Spleen (tissue), 11 donors: Measurements from ENCODE around the gene CD40. TPM values are rescaled to one million over a fixed set of nuclear protein-coding genes. Genes with fewer than 3 reads are reported as not detected.

ENCODE experiments used
- DNase-seq: peaks from one replicate; pipeline ENCODE4 v3.0.0-alpha.2; 2020
- H3K27ac ChIP-seq, 8 donors: fragments of 200-600 bp; sonication (generic) in 7 of 8; 1 replicate in 4 of 8; 2 replicates in 4 of 8; pipeline versions ENCODE4 v1.5.0 to v1.8.0; 2016 to 2021; ENCODE audit warnings: inconsistent platforms in 4 of 8, mild to moderate bottlenecking in 4 of 8, moderate library complexity in 1 of 8
- H3K27me3 ChIP-seq, 7 donors: fragments of 200-600 bp; sonication (generic) in 6 of 7; replicated peaks in 1 of 7; 1 replicate in 4 of 7; 2 replicates in 3 of 7; pipeline versions ENCODE4 v1.5.0 to v1.8.0; 2016 to 2021; ENCODE audit warnings: inconsistent platforms in 3 of 7, mild to moderate bottlenecking in 1 of 7
- H3K36me3 ChIP-seq, 6 donors: fragments of 200-600 bp; sonication (generic) in 5 of 6; 1 replicate in 4 of 6; 2 replicates in 2 of 6; pipeline versions ENCODE4 v1.5.0 to v1.8.0; 2016 to 2021; ENCODE audit warnings: inconsistent platforms in 2 of 6
- H3K4me1 ChIP-seq, 6 donors: fragments of 200-600 bp; sonication (generic) in 5 of 6; 1 replicate in 3 of 6; 2 replicates in 3 of 6; pipeline versions ENCODE4 v1.5.0 to v1.8.0; 2016 to 2021; ENCODE audit warnings: inconsistent platforms in 3 of 6
- H3K4me3 ChIP-seq, 8 donors: fragments of 200-600 bp; sonication (generic) in 7 of 8; 1 replicate in 4 of 8; 2 replicates in 4 of 8; pipeline versions ENCODE4 v1.5.0 to v1.8.0; 2016 to 2021; ENCODE audit warnings: inconsistent platforms in 4 of 8, mild to moderate bottlenecking in 4 of 8, moderate library complexity in 2 of 8
- H3K9me3 ChIP-seq, 8 donors: fragments of 200-600 bp; sonication (generic) in 7 of 8; 1 replicate in 4 of 8; 2 replicates in 4 of 8; pipeline versions ENCODE4 v1.5.0 to v1.8.0; 2016 to 2021; ENCODE audit warnings: inconsistent platforms in 4 of 8
- CTCF ChIP-seq, 11 experiments: fragments of 200-600 bp in 7 of 11; fragments of 450-650 bp in 4 of 11; sonication (generic) in 4 of 11; IDR thresholded peaks in 8 of 11; conservative IDR thresholded peaks in 3 of 11; 1 replicate in 7 of 11; 2 replicates in 4 of 11; pipeline versions ENCODE4 v1.4.0 to v1.8.0; 2016 to 2021; ENCODE audit warnings: antibody characterized with exemption in 11 of 11, inconsistent platforms in 4 of 11, mild to moderate bottlenecking in 1 of 11
- POLR2A ChIP-seq, 3 donors: fragments of 450-650 bp; IDR thresholded peaks; one replicate each; pipeline ENCODE4 v1.5.1; 2017; ENCODE audit warnings: antibody characterized with exemption in 3 of 3, mild to moderate bottlenecking in 1 of 3
- POLR2AphosphoS5 ChIP-seq, 3 donors: sonication (generic); formaldehyde crosslinking; IDR thresholded peaks; one replicate each; pipeline ENCODE4 v1.5.1; 2017; ENCODE audit warnings: antibody characterized with exemption in 3 of 3
- WGBS, 5 donors: extraction: QIAGEN DNeasy Blood & Tissue Kit in 3 of 5; methylation state at CpG; one replicate each; pipeline versions ENCODE4 v1.1.5 to v1.1.7; 2013 to 2018; 5-methylcytosine and 5-hydroxymethylcytosine counted together
- intact Hi-C: fragments of 100-400 bp; cut with DNase I; formaldehyde crosslinking; loops from one replicate; pipeline ENCODE4 v1.15.0; 2023; ENCODE audit warnings: low total_unique reads
- polyA plus RNA-seq, 3 donors: library from polyadenylated mRNA; stranded (reverse); fragments of 200-250 nt; gene quantifications; one replicate each; pipeline ENCODE4 v1.2.1, GENCODE V29; 2013
- total RNA-seq, 7 donors: library from RNA; depleted of rRNA in 3 of 7; stranded (reverse); fragments of >200 nt in 3 of 7; fragmentation: NEBNext Ultra II Directional in 4 of 7; extraction: Animal tissue kit (Norgen Biotek cat#: 25700) in 4 of 7; gene quantifications; one replicate each; pipeline versions ENCODE4 v1.1.0 to v1.2.1, GENCODE V29; 2016 to 2021
- donor health status: healthy with polysubstance abuse.
- donor health status: DM: no; HTN: no; CAD: no; lungs with moderate emphysema.
- donor health status: DM: no; HTN: no; CAD: no.
- donor health status: Bipolar disorder and iron deficiency.
- donor health status: healthy.
- donor health status: DM: no; HTN: no; CAD: no.
- donor health status: DM: yes; HTN: yes; CAD: no.

CD40 gene
- total and polyA plus RNA-seq, 10 donors = 30.7 to 108 (median 52.9) TPM

- WGBS, 5 donors = 84 to 89% (median 86%) methylated on average over 7 of the region's 7 CpGs
- intact Hi-C loops = no loop called here
Observed at GRCh38 chr20:46078954-46079353, 39.2 kb upstream of the CD40 start.

GRCh38 chr20:46081074-46081473 is 37.0 kb upstream of the CD40 start:
- intact Hi-C loops = loop anchor here (10.0 kb wide), 1 partner anchor 56 kb away; the partner anchor contains the start of gene SLC12A5
- Histone ChIP-seq H3K4me3 (no peak overlapping the region), H3K9me3 (no peaks in the 10 kb centered on the region), H3K27me3 (no peaks in the 10 kb centered on the region), H3K36me3 (peaks cover 0 to 36% (median 21%) of the 10 kb centered on the region in 6 donors), H3K4me1 (peaks cover 20 to 73% (median 57%) of the 10 kb centered on the region in 6 donors), H3K27ac (no peak overlapping the region)
- WGBS, 5 donors = 78 to 94% (median 89%) methylated on average over 1 of the region's 1 CpG
- TF ChIP-seq POLR2AphosphoS5 (IDR thresholded peaks at IDR 0.05) = no peak
- no peak for TF ChIP-seq POLR2A (IDR thresholded peaks at IDR 0.05)
- TF ChIP-seq CTCF (IDR thresholded peaks at IDR 0.05 in 8 of 11, conservative IDR thresholded peaks at IDR 0.05 in 3 of 11) = no peak
- no peak for DNase-seq

More at GRCh38 chr20:46078954-46079353, 39.2 kb upstream of the CD40 start:
- Histone ChIP-seq H3K4me3 (no peak overlapping the region), H3K27me3 (no peaks in the 10 kb centered on the region), H3K4me1 (peaks cover 4 to 51% (median 36%) of the 10 kb centered on the region in 6 donors), H3K27ac (no peak overlapping the region), H3K36me3 (peaks cover 0 to 57% (median 39%) of the 10 kb centered on the region in 6 donors), H3K9me3 (no peaks in the 10 kb centered on the region)
- TF ChIP-seq POLR2A (IDR thresholded peaks at IDR 0.05) (no peak), CTCF (IDR thresholded peaks at IDR 0.05 in 8 of 11, conservative IDR thresholded peaks at IDR 0.05 in 3 of 11) (no peak), POLR2AphosphoS5 (IDR thresholded peaks at IDR 0.05) (no peak)
- DNase-seq = no peak

- peaks cover 0 to 22% (median 14%) of the 10 kb centered on the region in 6 donors for H3K36me3 ChIP-seq
- peaks cover 38 to 93% (median 77%) of the 10 kb centered on the region in 6 donors for H3K4me1 ChIP-seq
- WGBS, 5 donors = 78 to 83% (median 78%) methylated on average over 6 of the region's 6 CpGs
- no peak overlapping the region for H3K4me3 ChIP-seq
- TF ChIP-seq POLR2AphosphoS5 (IDR thresholded peaks at IDR 0.05) = no peak
- no peak for TF ChIP-seq POLR2A (IDR thresholded peaks at IDR 0.05)
- TF ChIP-seq CTCF (IDR thresholded peaks at IDR 0.05 in 8 of 11, conservative IDR thresholded peaks at IDR 0.05 in 3 of 11) = no peak
- intact Hi-C loops = loop anchor here (10.0 kb wide), 1 partner anchor 58 kb away; the partner anchor contains the start of gene SLC12A5
- no peaks in the 10 kb centered on the region for H3K27me3 ChIP-seq
- H3K27ac ChIP-seq = no peak overlapping the region
- no peaks in the 10 kb centered on the region for H3K9me3 ChIP-seq
- DNase-seq = no peak
Observed at GRCh38 chr20:46083101-46083500, 35.0 kb upstream of the CD40 start.

- no peak for DNase-seq
- H3K9me3 ChIP-seq = no peaks in the 10 kb centered on the region
- peaks cover 0 to 17% (median 9%) of the 10 kb centered on the region in 6 donors for H3K36me3 ChIP-seq
- intact Hi-C loops = loop anchor here (10.0 kb wide), 1 partner anchor 59 kb away; the partner anchor contains the start of gene SLC12A5
- WGBS, 5 donors = 55 to 88% (median 86%) methylated on average over 1 of the region's 1 CpG
- no peak for TF ChIP-seq POLR2AphosphoS5 (IDR thresholded peaks at IDR 0.05)
- no peak for TF ChIP-seq POLR2A (IDR thresholded peaks at IDR 0.05)
- no peak for TF ChIP-seq CTCF (IDR thresholded peaks at IDR 0.05 in 8 of 11, conservative IDR thresholded peaks at IDR 0.05 in 3 of 11)
- H3K27ac ChIP-seq = no peak overlapping the region
- H3K27me3 ChIP-seq = no peaks in the 10 kb centered on the region
- no peak overlapping the region for H3K4me3 ChIP-seq
- H3K4me1 ChIP-seq = peaks cover 43 to 98% (median 82%) of the 10 kb centered on the region in 6 donors
Observed at GRCh38 chr20:46083531-46084061, 34.5 kb upstream of the CD40 start.
